PC-3 (cell line): Measurements from ENCODE around the gene NTPCR. TPM values are rescaled to one million over a fixed set of nuclear protein-coding genes. Genes with fewer than 3 reads are reported as not detected.

Source experiments
- ATAC-seq: fragments of 200-7000 bp; cut with Tn5 transposase; 2 replicates; pipeline ENCODE4 v1.9.1; 2020; ENCODE audit warnings: mild to moderate bottlenecking, moderate library complexity
- BruUV-seq: library from RNA; stranded (reverse); fragments of 400-500 nt; replicated peaks from 2 replicates; lab custom pipeline; 2021; lab: Mats Ljungman, UMichigan
- CTCF ChIA-PET: fragments of 300-600 bp; sonication (Branson Sonifier 250); formaldehyde crosslinking; loops from one replicate; lab custom pipeline; 2022; ENCODE audit warnings: antibody characterized with exemption; lab: Charles Lee
- POLR2A ChIA-PET: fragments of 300-600 bp; sonication (Branson Sonifier 250); formaldehyde crosslinking; loops from one replicate; lab custom pipeline; 2022; ENCODE audit warnings: antibody characterized with exemption; ENCODE audit not compliant: unreplicated experiment; lab: Charles Lee
- DNase-seq: peaks from one replicate; pipeline ENCODE4 v3.0.0-alpha.2; 2015
- H2AFZ ChIP-seq: fragments of 300-600 bp; sonication (generic); 2 replicates; pipeline ENCODE4 v1.6.0; 2016; ENCODE audit warnings: antibody characterized with exemption, low read length
- H3F3A ChIP-seq: fragments of 300-600 bp; sonication (generic); one replicate; pipeline ENCODE4 v1.6.0; 2017; ENCODE audit warnings: antibody characterized with exemption, low read length, control low read depth, mild to moderate bottlenecking; ENCODE audit not compliant: unreplicated experiment
- H3K27ac ChIP-seq: fragments of 300-600 bp; sonication (generic); 2 replicates; pipeline ENCODE4 v1.5.1; 2016; ENCODE audit warnings: mild to moderate bottlenecking, low read length
- H3K27me3 ChIP-seq: fragments of 300-600 bp; sonication (generic); 2 replicates; pipeline ENCODE4 v1.6.1; 2016; ENCODE audit warnings: low read length, mixed read lengths
- H3K36me3 ChIP-seq: fragments of 300-600 bp; sonication (generic); 2 replicates; pipeline ENCODE4 v1.6.1; 2016; ENCODE audit warnings: low read depth, mixed run types, low read length, mixed read lengths
- H3K4me1 ChIP-seq: fragments of 300-600 bp; sonication (generic); 2 replicates; pipeline ENCODE4 v1.5.1; 2016; ENCODE audit warnings: low read length; ENCODE audit not compliant: insufficient read depth
- H3K4me2 ChIP-seq: fragments of 300-600 bp; sonication (generic); 2 replicates; pipeline ENCODE4 v1.6.0; 2016; ENCODE audit warnings: low read length
- H3K4me3 ChIP-seq: fragments of 300-600 bp; sonication (generic); 2 replicates; pipeline ENCODE4 v1.5.1; 2016; ENCODE audit warnings: mild to moderate bottlenecking, low read length, mixed read lengths
- H3K79me2 ChIP-seq: fragments of 300-600 bp; sonication (generic); 2 replicates; pipeline ENCODE4 v1.6.1; 2017; ENCODE audit warnings: low read length, mixed read lengths
- H3K9ac ChIP-seq: fragments of 300-600 bp; sonication (generic); 2 replicates; pipeline ENCODE4 v1.6.0; 2016; ENCODE audit warnings: mild to moderate bottlenecking, low read length
- H3K9me2 ChIP-seq: fragments of 300-600 bp; sonication (generic); replicated peaks from 2 replicates; pipeline ENCODE4 v1.6.1; 2016; ENCODE audit warnings: mixed run types, low read length, mixed read lengths
- H3K9me3 ChIP-seq: fragments of 300-600 bp; sonication (generic); 2 replicates; pipeline ENCODE4 v1.6.1; 2016; ENCODE audit warnings: low read length, mixed read lengths
- H4K20me1 ChIP-seq: fragments of 300-600 bp; sonication (generic); 2 replicates; pipeline ENCODE4 v1.6.1; 2016; ENCODE audit warnings: low read length, mixed read lengths
- EZH2 ChIP-seq: fragments of 300-600 bp; sonication (generic); IDR thresholded peaks from one replicate; pipeline ENCODE4 v1.6.1; 2017; ENCODE audit warnings: antibody characterized with exemption, mild to moderate bottlenecking, low read length; ENCODE audit not compliant: unreplicated experiment
- EZH2phosphoT487 ChIP-seq: fragments of 300-600 bp; sonication (generic); IDR thresholded peaks from 2 replicates; pipeline ENCODE4 v1.6.1; 2018; ENCODE audit warnings: mild to moderate bottlenecking, antibody characterized with exemption, low read length, borderline replicate concordance
- intact Hi-C: fragments of 100-400 bp; cut with micrococcal nuclease; formaldehyde crosslinking; loops from 2 replicates; pipeline ENCODE4 v1.9.0; 2023
- total RNA-seq: library from RNA; depleted of rRNA; stranded (reverse); fragments of >200 nt; gene quantifications from 2 replicates; pipeline ENCODE4 v1.2.3, GENCODE V29; 2014
- TF ChIP-seq, protein P1 (sequence below): fragments of 300-600 bp; sonication (generic); conservative IDR thresholded peaks from 2 replicates; pipeline ENCODE4 v1.5.1; 2017; ENCODE audit warnings: antibody characterized with exemption, low read depth, mild to moderate bottlenecking, low read length

The NTPCR gene
- total RNA-seq, 1 experiment from 2014 or later = 43.1 TPM

DNA sequence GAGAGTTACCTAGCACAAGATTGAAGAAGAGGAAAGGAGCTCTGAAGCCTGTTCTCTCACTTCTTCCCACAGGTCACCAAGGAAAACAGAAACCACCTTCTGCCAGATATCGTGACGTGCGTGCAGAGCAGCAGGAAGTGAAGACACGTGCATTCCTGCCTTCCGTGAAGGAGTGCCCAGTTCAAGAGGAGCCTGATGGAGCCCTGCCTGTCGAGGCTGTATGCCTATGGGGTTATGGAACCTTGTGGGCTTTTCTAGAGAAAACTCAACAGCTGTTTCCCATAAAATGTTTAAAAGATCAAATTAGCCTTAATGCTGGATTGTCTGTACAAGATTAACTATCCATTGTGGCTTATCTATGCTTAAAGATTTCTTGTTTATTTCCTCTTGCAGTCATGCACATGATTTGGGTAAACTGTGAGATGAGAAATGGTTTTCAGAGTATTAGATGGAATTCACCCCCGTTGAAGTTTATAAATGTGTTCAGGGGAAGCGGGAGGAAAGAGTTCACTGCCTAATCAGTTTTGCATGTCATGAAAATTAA lies 27.8 kb downstream of the NTPCR start:
- no peak for DNase-seq
- no peaks in the 10 kb centered on the region for H4K20me1 ChIP-seq
- no peak for ATAC-seq
- H3K36me3 ChIP-seq = peaks cover 16% of the 10 kb centered on the region
- H2AFZ ChIP-seq = no peak overlapping the region
- TF ChIP-seq EZH2phosphoT487 (no peak), EZH2 (no peak)
- TF ChIP-seq, protein P1, sequence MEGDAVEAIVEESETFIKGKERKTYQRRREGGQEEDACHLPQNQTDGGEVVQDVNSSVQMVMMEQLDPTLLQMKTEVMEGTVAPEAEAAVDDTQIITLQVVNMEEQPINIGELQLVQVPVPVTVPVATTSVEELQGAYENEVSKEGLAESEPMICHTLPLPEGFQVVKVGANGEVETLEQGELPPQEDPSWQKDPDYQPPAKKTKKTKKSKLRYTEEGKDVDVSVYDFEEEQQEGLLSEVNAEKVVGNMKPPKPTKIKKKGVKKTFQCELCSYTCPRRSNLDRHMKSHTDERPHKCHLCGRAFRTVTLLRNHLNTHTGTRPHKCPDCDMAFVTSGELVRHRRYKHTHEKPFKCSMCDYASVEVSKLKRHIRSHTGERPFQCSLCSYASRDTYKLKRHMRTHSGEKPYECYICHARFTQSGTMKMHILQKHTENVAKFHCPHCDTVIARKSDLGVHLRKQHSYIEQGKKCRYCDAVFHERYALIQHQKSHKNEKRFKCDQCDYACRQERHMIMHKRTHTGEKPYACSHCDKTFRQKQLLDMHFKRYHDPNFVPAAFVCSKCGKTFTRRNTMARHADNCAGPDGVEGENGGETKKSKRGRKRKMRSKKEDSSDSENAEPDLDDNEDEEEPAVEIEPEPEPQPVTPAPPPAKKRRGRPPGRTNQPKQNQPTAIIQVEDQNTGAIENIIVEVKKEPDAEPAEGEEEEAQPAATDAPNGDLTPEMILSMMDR = no peak
- no peak overlapping the region for H3K4me2 ChIP-seq
- POLR2A ChIA-PET = no interaction called here
- no peak overlapping the region for H3K27ac ChIP-seq
- no peaks in the 10 kb centered on the region for H3K9me2 ChIP-seq
- BruUV-seq = no TSS peak
- peaks cover 8% of the 10 kb centered on the region; the same call in 1 of the 2 replicates for H3K9me3 ChIP-seq
- no peaks in the 10 kb centered on the region; the same call in 1 of the 2 replicates for H3K4me1 ChIP-seq
- no peaks in the 10 kb centered on the region for H3K27me3 ChIP-seq
- no peak overlapping the region for H3K9ac ChIP-seq
- H3F3A ChIP-seq = no peaks in the 10 kb centered on the region
- H3K79me2 ChIP-seq = no peaks in the 10 kb centered on the region
- no peak overlapping the region for H3K4me3 ChIP-seq
- intact Hi-C loops = no loop called here
- CTCF ChIA-PET = no interaction called here

DNA sequence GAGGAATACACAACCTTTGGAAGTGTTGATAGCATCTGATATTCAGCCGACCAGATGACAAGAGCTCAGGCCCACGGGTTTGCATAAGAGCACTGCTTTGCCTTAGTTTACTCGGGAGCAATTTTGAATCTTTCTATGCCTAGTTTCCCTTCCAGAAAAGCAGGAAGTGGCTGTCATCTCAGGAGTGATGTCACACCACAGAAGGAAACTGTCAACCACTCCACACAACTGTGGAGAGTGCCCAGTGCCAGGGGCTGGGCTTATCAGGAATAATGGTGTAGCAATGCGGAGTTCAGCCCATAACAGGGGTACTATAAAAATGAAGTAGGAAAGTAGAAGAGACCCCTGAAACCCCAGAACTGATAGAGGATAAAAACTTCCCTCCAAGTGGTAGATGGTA lies 28.4 kb downstream of the NTPCR start:
- no peaks in the 10 kb centered on the region for H3K27me3 ChIP-seq
- H3K36me3 ChIP-seq = peaks cover 12% of the 10 kb centered on the region
- no peaks in the 10 kb centered on the region for H3F3A ChIP-seq
- H2AFZ ChIP-seq = no peak overlapping the region
- no peaks in the 10 kb centered on the region for H4K20me1 ChIP-seq
- POLR2A ChIA-PET = no interaction called here
- H3K9ac ChIP-seq = no peak overlapping the region
- intact Hi-C loops = no loop called here
- ATAC-seq (no peak), DNase-seq (no peak)
- no TSS peak for BruUV-seq
- TF ChIP-seq, protein P1 = no peak
- TF ChIP-seq EZH2 = no peak
- TF ChIP-seq EZH2phosphoT487 = no peak
- no peak overlapping the region for H3K27ac ChIP-seq
- CTCF ChIA-PET = no interaction called here
- no peaks in the 10 kb centered on the region for H3K79me2 ChIP-seq
- H3K9me2 ChIP-seq = no peaks in the 10 kb centered on the region
- no peak overlapping the region for H3K4me2 ChIP-seq
- 0 out of 2 replicates have a peak, but pooled peaks cover 1% of the 10 kb centered on the region for H3K9me3 ChIP-seq
- no peak overlapping the region for H3K4me3 ChIP-seq
- no peaks in the 10 kb centered on the region; the same call in 1 of the 2 replicates for H3K4me1 ChIP-seq

DNA sequence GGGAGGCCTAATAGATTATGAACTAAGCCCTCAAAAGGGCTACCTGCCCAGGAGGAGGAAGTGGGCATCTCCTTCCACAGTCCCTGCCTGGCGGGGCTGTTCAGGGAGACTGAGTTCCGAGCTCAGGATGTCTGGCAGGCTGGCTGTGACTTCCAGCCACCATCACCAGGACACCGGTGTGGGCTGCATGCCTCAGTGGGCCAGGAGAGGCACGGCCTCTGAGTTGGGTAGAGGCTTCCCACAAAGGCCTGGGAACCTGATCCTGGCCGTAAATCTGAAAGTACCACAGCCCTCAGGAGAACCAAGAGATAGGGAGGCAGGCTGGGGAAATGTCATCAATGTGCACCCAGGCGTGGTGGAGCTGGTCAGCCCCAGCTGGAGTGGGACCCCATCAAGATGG lies 29.1 kb downstream of the NTPCR start:
- Histone ChIP-seq H3K4me2 (no peak overlapping the region), H3K79me2 (no peaks in the 10 kb centered on the region), H3K27me3 (no peaks in the 10 kb centered on the region), H3F3A (no peaks in the 10 kb centered on the region), H3K36me3 (peaks cover 5% of the 10 kb centered on the region; the same call in 1 of the 2 replicates), H3K9me3 (no peaks in the 10 kb centered on the region), H2AFZ (no peak overlapping the region), H4K20me1 (no peaks in the 10 kb centered on the region), H3K27ac (no peak overlapping the region), H3K9ac (no peak overlapping the region), H3K4me3 (no peak overlapping the region), H3K4me1 (no peaks in the 10 kb centered on the region; the same call in 1 of the 2 replicates), H3K9me2 (no peaks in the 10 kb centered on the region)
- POLR2A ChIA-PET = no interaction called here
- CTCF ChIA-PET = no interaction called here
- BruUV-seq = no TSS peak
- DNase-seq = no peak
- intact Hi-C loops = no loop called here
- TF ChIP-seq EZH2phosphoT487 (no peak), EZH2 (no peak)
- TF ChIP-seq, protein P1 = no peak
- ATAC-seq = no peak
